Measurements from ENCODE around the gene SLC38A8.

Gene SLC38A8

DNA sequence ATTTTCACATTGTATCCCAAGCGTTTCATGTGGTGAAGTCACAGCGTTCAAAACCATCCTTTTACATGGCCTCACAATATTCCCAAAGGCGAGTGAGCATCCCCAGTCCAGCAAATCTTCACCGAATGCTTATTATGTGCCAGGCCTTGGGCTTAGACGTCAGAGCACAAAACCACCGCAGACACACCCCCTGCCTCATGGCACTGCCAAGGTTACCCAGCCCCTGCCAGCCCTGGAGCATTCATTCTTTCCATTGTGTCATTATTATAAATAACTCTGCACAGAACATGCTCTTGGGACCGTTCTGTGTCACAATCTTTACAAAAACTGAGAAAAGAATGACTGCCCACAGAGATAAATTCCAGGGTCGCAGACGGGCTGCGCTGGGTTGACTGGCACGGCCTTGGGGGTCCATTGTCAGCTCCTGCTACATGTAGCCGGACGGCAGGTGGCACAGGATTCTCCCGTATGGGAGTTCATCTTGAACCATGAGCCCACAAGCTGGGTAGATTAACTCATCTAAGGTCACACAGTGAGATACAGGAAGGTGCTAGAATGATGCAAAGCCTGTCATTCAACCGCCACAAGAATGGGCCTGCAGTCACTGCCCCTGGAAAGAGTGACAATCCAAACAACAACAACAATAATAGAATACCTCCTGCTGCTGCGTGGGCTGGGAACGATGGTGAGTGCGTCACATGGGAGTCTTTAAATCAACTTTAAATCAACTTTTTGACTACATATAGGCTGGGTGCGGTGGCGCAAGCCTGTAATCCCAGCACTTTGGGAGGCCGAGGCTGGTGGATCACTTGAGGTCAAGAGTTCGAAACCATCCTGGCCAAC, 79.1 kb downstream of the SLC38A8 start:
- peaks cover 0 to 21% (median 17%) of the 10 kb centered on the region in 5 donors for H3K4me1 ChIP-seq (ENCODE audit: control insufficient read depth in 5 of 5, insufficient read depth in 5 of 5, low read length in 5 of 5)
- no peak overlapping the region for H3K4me3 ChIP-seq (ENCODE audit: low read depth in 1 of 5, low read length in 5 of 5)
- H3K9me3 ChIP-seq (ENCODE audit: control insufficient read depth in 5 of 5, low read length in 5 of 5), result no peaks in the 10 kb centered on the region
- no peak overlapping the region for H3K27ac ChIP-seq (ENCODE audit: low read depth, low read length)
- peaks cover 0 to 71% (median 57%) of the 10 kb centered on the region in 5 donors for H3K36me3 ChIP-seq (ENCODE audit: control insufficient read depth in 5 of 5, insufficient read depth in 5 of 5, low read length in 5 of 5)
- H3K27me3 ChIP-seq (ENCODE audit: control insufficient read depth in 5 of 5, insufficient read depth in 4 of 5, low read length in 5 of 5), result no peaks in the 10 kb centered on the region
- H3K9ac ChIP-seq (ENCODE audit: low read length in 5 of 5), result no peak overlapping the region

DNA sequence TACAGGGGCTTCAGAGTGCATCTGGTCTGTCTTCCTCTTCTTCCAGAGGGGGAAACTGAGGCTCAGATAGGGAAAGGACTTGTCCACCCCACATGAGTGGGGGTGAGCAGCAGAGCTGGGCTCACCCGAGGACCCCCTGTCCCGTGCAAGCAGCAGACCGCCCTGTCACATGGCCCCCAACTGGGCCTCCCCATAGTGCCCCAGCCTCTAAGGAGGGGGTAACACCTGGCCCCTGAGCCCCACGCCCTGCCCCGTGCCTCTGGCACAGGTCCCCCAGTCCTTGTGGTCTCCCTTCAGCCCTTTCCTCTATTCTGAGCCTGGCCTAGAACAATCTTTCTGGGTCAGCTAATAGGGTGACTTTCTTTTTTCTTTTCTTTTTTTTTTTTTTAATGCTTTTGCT, 81.0 kb downstream of the SLC38A8 start:
- H3K4me1 ChIP-seq (ENCODE audit: control insufficient read depth in 5 of 5, insufficient read depth in 5 of 5, low read length in 5 of 5), result peaks cover 0 to 31% (median 22%) of the 10 kb centered on the region in 5 donors
- H3K36me3 ChIP-seq (ENCODE audit: control insufficient read depth in 5 of 5, insufficient read depth in 5 of 5, low read length in 5 of 5), result peaks cover 0 to 77% (median 60%) of the 10 kb centered on the region in 5 donors
- no peak overlapping the region for H3K27ac ChIP-seq (ENCODE audit: low read depth, low read length)
- no peak overlapping the region for H3K9ac ChIP-seq (ENCODE audit: low read length in 5 of 5)
- no peaks in the 10 kb centered on the region for H3K27me3 ChIP-seq (ENCODE audit: control insufficient read depth in 5 of 5, insufficient read depth in 4 of 5, low read length in 5 of 5)
- H3K4me3 ChIP-seq (ENCODE audit: low read depth in 1 of 5, low read length in 5 of 5), result no peak overlapping the region
- no peaks in the 10 kb centered on the region for H3K9me3 ChIP-seq (ENCODE audit: control insufficient read depth in 5 of 5, low read length in 5 of 5)

DNA sequence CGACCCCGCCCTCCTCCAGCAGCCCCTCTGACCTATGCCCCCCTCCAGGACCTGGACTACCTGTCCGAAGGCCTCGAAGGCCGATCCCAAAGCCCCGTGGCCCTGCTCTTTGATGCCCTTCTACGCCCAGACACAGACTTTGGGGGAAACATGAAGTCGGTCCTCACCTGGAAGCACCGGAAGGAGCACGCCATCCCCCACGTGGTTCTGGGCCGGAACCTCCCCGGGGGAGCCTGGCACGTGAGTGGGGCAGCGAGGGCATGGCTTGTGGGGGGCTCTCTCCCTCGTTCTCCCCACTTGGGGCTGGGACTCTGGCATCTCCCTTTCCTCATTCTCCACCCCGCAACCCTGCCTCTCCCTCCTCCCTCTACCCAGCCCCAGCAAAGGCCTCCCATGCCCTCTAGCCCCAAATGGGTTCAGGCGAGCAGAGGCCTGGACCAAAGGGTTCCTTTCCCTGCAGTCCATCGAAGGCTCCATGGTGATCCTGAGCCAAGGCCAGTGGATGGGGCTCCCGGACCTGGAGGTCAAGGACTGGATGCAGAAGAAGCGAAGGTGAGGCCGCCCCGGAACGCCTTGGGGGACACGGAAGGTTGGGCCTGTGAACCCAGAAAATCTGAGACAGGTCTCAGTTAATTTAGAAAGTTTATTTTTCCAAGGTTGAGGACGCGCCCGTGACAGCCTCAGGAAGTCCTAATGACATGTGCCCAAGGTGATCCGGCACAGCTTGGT, 81.9 kb downstream of the SLC38A8 start:
- Histone ChIP-seq H3K27ac (ENCODE audit: low read depth, low read length) (no peak overlapping the region), H3K4me3 (ENCODE audit: low read depth in 1 of 5, low read length in 5 of 5) (no peak overlapping the region), H3K36me3 (ENCODE audit: control insufficient read depth in 5 of 5, insufficient read depth in 5 of 5, low read length in 5 of 5) (peaks cover 0 to 68% (median 55%) of the 10 kb centered on the region in 5 donors)

More for the DNA sequence above, 81.9 kb downstream of the SLC38A8 start:
- H3K27me3 ChIP-seq (ENCODE audit: control insufficient read depth in 5 of 5, insufficient read depth in 4 of 5, low read length in 5 of 5), result no peaks in the 10 kb centered on the region
- peaks cover 0 to 40% (median 27%) of the 10 kb centered on the region in 5 donors for H3K4me1 ChIP-seq (ENCODE audit: control insufficient read depth in 5 of 5, insufficient read depth in 5 of 5, low read length in 5 of 5)
- H3K9me3 ChIP-seq (ENCODE audit: control insufficient read depth in 5 of 5, low read length in 5 of 5), result no peaks in the 10 kb centered on the region
- peak overlapping the region in 1 of 5 donors; percentile 21 for H3K9ac ChIP-seq (ENCODE audit: low read length in 5 of 5)

Measured in subcutaneous abdominal adipose tissue (tissue), 5 donors.